SK-N-SH treated with all-trans-retinoic acid at 6 μM for 48 hours (cell line): ENCODE results near the gene TRPM2.

Experiments used
- ATAC-seq: fragments of 200-7000 bp; cut with Tn5 transposase; 3 replicates; pipeline ENCODE4 v1.9.1; 2020; ENCODE audit warnings: mild to moderate bottlenecking, moderate library complexity
- ARNTL ChIP-seq: fragments of 450-650 bp; formaldehyde crosslinking; IDR thresholded peaks from 2 replicates; pipeline ENCODE4 v1.5.0; 2020; ENCODE audit warnings: low read depth, mild to moderate bottlenecking, moderate library complexity, borderline replicate concordance
- BACH2 ChIP-seq: fragments of 250-450 bp; sonication (Bioruptor Pico); IDR thresholded peaks from 2 replicates; pipeline ENCODE4 v1.9.0; 2021; ENCODE audit warnings: mild to moderate bottlenecking, borderline replicate concordance
- CSDC2 ChIP-seq: fragments of 250-450 bp; sonication (Bioruptor Pico); IDR thresholded peaks from 2 replicates; pipeline ENCODE4 v1.5.0; 2020; ENCODE audit warnings: mild to moderate bottlenecking, moderate library complexity
- CSRNP3 ChIP-seq: fragments of 250-450 bp; sonication (Bioruptor Pico); IDR thresholded peaks from 2 replicates; pipeline ENCODE4 v1.5.1; 2021; ENCODE audit warnings: mild to moderate bottlenecking, moderate library complexity
- GLIS3 ChIP-seq: fragments of 250-450 bp; sonication (Bioruptor Pico); IDR thresholded peaks from 2 replicates; pipeline ENCODE4 v1.5.0; 2020; ENCODE audit warnings: mild to moderate bottlenecking, moderate library complexity
- PATZ1 ChIP-seq: fragments of 250-450 bp; sonication (Bioruptor Pico); IDR thresholded peaks from 2 replicates; pipeline ENCODE4 v1.8.0; 2020; ENCODE audit warnings: mild to moderate bottlenecking, moderate library complexity, borderline replicate concordance
- POU6F1 ChIP-seq: fragments of 250-450 bp; sonication (Bioruptor Pico); IDR thresholded peaks from 2 replicates; pipeline ENCODE4 v1.8.0; 2021; ENCODE audit warnings: low read depth, mild to moderate bottlenecking, moderate library complexity, borderline replicate concordance
- PPARA ChIP-seq: fragments of 250-450 bp; sonication (Bioruptor Pico); IDR thresholded peaks from 2 replicates; pipeline ENCODE4 v1.5.0; 2020; ENCODE audit warnings: mild to moderate bottlenecking, borderline replicate concordance
- RARB ChIP-seq: fragments of 250-450 bp; sonication (Bioruptor Pico); IDR thresholded peaks from 2 replicates; pipeline ENCODE4 v1.8.0; 2021; ENCODE audit warnings: mild to moderate bottlenecking, moderate library complexity
- TCF4 ChIP-seq: fragments of 250-450 bp; sonication (Bioruptor Pico); IDR thresholded peaks from 2 replicates; pipeline ENCODE4 v1.8.0; 2021; ENCODE audit warnings: mild to moderate bottlenecking, moderate library complexity, borderline replicate concordance
- TSHZ2 ChIP-seq: fragments of 250-450 bp; sonication (Bioruptor Pico); IDR thresholded peaks from 2 replicates; pipeline ENCODE4 v1.5.0; 2020; ENCODE audit warnings: mild to moderate bottlenecking, moderate library complexity
- ZC3H10 ChIP-seq: fragments of 250-450 bp; sonication (Bioruptor Pico); IDR thresholded peaks from 2 replicates; pipeline ENCODE4 v1.5.1; 2021; ENCODE audit warnings: mild to moderate bottlenecking, moderate library complexity
- ZFP30 ChIP-seq: fragments of 450-650 bp; formaldehyde crosslinking; IDR thresholded peaks from 2 replicates; pipeline ENCODE4 v1.5.0; 2022; ENCODE audit warnings: mild to moderate bottlenecking, moderate library complexity
- ZNF70 ChIP-seq: fragments of 450-650 bp; formaldehyde crosslinking; IDR thresholded peaks from 2 replicates; pipeline ENCODE4 v1.5.0; 2020; ENCODE audit warnings: mild to moderate bottlenecking, moderate library complexity

TRPM2 gene

GRCh38 chr21:44370786-44371410 lies 17.5 kb downstream of the TRPM2 start:
- TF ChIP-seq CSDC2 (CRISPR knock-in tag) (no peak), ARNTL (CRISPR knock-in tag) (no peak), PATZ1 (CRISPR knock-in tag) (no peak), TSHZ2 (CRISPR knock-in tag) (no peak), GLIS3 (CRISPR knock-in tag) (no peak), POU6F1 (no peak)

GRCh38 chr21:44371596-44371995 lies 18.2 kb downstream of the TRPM2 start:
- no peak for ATAC-seq
- TF ChIP-seq ARNTL (CRISPR knock-in tag) (no peak), RARB (no peak), POU6F1 (no peak), ZFP30 (no peak), BACH2 (CRISPR knock-in tag) (no peak), PPARA (no peak), PATZ1 (CRISPR knock-in tag) (no peak), TCF4 (no peak), CSRNP3 (CRISPR knock-in tag) (no peak), ZNF70 (CRISPR knock-in tag) (no peak)
- TF ChIP-seq, all 23 proteins: peak for 0

More at GRCh38 chr21:44370786-44371410, 17.5 kb downstream of the TRPM2 start:
- no peak for ATAC-seq

GRCh38 chr21:44372616-44373015 lies 19.2 kb downstream of the TRPM2 start:
- TF ChIP-seq CSRNP3 (CRISPR knock-in tag) (no peak), ZC3H10 (no peak)
- ATAC-seq = no peak
